GM13977 (cell line): ENCODE data around the gene CD6.

Source experiments
- DNase-seq: peaks from one replicate; pipeline ENCODE4 v3.0.0; 2012; ENCODE audit warnings: low spot score
- in situ Hi-C: fragments of 300-500 bp; cut with MboI; formaldehyde crosslinking; loops from one replicate; pipeline ENCODE4 v1.12.0; 2022; ENCODE audit warnings: low sequenced_read_pairs, low pct_unique_long_range_greater_than_20kb, mixed read lengths, inconsistent platforms; ENCODE audit not compliant: unreplicated experiment
- TF ChIP-seq, protein P1 (sequence below): IDR thresholded peaks from 2 replicates; pipeline ENCODE4 v1.5.1; 2012; ENCODE audit warnings: mild to moderate bottlenecking, control low read depth; ENCODE audit not compliant: insufficient read depth; ENCODE audit errors: extremely low read depth, missing control alignments

CD6 gene, protein sequence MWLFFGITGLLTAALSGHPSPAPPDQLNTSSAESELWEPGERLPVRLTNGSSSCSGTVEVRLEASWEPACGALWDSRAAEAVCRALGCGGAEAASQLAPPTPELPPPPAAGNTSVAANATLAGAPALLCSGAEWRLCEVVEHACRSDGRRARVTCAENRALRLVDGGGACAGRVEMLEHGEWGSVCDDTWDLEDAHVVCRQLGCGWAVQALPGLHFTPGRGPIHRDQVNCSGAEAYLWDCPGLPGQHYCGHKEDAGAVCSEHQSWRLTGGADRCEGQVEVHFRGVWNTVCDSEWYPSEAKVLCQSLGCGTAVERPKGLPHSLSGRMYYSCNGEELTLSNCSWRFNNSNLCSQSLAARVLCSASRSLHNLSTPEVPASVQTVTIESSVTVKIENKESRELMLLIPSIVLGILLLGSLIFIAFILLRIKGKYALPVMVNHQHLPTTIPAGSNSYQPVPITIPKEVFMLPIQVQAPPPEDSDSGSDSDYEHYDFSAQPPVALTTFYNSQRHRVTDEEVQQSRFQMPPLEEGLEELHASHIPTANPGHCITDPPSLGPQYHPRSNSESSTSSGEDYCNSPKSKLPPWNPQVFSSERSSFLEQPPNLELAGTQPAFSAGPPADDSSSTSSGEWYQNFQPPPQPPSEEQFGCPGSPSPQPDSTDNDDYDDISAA

DNA sequence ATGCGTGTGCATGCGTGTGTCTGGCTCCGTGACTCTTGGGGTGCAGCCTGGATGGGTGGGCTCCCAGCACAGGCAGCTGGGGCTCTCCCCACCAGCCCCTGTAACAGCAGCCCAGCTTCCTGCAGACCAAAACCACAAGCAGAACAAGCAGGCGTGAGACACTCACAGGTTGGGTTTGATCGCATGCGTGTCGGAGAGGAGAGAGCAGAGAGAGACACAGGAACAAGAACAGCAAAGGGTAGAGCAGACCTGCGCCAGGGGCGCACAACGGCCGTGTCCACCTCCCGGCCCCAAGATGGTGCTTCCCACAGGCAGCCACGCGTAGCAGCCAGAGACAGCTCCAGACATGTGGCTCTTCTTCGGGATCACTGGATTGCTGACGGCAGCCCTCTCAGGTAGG is at the start of gene CD6:
Gene CD6 (plus strand): TSS at position 161 of the 400 bp plus-strand sequence. CDS start 186 bp downstream, at position 347.
- DNase-seq: no peak
- TF ChIP-seq, protein P1, sequence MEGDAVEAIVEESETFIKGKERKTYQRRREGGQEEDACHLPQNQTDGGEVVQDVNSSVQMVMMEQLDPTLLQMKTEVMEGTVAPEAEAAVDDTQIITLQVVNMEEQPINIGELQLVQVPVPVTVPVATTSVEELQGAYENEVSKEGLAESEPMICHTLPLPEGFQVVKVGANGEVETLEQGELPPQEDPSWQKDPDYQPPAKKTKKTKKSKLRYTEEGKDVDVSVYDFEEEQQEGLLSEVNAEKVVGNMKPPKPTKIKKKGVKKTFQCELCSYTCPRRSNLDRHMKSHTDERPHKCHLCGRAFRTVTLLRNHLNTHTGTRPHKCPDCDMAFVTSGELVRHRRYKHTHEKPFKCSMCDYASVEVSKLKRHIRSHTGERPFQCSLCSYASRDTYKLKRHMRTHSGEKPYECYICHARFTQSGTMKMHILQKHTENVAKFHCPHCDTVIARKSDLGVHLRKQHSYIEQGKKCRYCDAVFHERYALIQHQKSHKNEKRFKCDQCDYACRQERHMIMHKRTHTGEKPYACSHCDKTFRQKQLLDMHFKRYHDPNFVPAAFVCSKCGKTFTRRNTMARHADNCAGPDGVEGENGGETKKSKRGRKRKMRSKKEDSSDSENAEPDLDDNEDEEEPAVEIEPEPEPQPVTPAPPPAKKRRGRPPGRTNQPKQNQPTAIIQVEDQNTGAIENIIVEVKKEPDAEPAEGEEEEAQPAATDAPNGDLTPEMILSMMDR: no peak
- in situ Hi-C loops: no loop called here

DNA sequence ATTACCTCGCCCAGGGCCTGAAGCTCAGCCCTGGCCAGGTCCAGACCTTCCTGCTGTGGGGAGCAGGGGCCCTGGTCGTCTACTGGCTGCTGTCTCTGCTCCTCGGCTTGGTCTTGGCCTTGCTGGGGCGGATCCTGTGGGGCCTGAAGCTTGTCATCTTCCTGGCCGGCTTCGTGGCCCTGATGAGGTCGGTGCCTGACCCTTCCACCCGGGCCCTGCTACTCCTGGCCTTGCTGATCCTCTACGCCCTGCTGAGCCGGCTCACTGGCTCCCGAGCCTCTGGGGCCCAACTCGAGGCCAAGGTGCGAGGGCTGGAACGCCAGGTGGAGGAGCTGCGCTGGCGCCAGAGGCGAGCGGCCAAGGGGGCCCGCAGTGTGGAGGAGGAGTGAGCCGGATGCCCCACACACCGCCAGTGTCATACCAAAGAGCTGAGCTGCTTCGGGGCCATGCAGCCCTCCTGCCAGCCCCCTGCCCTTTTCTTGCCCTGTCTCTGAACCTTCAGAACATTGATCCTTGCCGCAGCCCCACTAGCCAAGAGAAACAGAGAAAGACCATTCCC is 49.6 kb upstream of the CD6 start:
- no peak for DNase-seq
- in situ Hi-C loops: no loop called here
- TF ChIP-seq, protein P1: no peak

DNA sequence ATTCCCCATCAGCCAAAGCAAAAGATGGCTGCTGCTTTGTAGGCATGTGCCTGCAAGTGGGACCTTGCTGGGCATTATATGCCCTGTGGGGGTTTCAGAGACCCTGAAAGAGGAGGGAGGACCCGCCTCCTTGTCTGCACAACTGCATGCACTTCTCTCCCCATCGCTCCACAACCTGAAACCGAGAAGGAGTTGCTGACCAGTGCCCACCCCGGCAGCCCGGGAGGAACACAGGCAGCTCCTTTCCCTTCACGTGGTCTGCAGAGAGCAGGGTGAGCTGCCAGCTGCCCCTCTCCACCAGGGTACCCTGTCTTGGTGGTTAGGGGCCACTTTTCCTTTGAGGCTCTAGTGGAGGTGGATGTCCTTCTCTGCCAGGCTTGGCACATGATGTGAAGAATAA is 48.6 kb upstream of the CD6 start:
- DNase-seq: no peak

DNA sequence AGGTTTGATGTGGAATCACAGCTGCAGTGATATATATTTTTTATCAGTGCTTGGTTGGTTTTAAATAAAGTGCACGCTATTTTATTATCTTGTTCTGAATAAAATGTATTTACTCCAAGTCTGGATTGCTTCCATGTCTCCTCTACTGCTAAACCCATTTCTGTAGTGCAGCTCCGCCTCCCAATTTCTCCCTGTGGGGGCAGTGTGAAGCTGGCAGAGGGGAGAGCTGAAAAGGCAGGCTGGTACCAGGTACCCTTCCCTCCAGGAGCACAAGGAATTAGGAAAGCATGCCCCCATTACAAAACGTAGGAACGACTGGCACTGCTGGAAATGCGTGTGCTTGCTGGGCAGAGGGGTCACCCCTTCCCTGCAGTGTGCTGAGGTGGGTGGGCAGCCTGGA is 48.2 kb upstream of the CD6 start:
- no peak for DNase-seq
- in situ Hi-C loops: no loop called here
- TF ChIP-seq, protein P1: no peak

More for the DNA sequence above, 48.6 kb upstream of the CD6 start:
- TF ChIP-seq, protein P1: no peak
- in situ Hi-C loops: no loop called here

DNA sequence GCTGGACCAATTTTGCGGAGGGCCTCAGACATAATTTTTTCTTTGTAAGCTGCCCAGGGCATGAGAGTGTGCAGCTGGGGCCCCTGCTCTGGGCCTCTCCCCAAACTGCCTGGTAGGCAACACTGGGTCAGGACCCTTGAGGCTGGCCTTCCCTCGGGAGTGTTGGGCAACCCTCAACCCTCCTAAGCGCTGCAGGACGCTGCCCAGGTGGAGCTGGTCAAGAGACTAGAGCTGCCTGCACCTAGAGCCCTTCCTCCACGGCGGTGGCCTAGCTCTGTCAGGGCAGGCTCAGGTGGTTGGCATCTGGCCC is 47.7 kb upstream of the CD6 start:
- in situ Hi-C loops: no loop called here
- no peak for DNase-seq
- TF ChIP-seq, protein P1: no peak

DNA sequence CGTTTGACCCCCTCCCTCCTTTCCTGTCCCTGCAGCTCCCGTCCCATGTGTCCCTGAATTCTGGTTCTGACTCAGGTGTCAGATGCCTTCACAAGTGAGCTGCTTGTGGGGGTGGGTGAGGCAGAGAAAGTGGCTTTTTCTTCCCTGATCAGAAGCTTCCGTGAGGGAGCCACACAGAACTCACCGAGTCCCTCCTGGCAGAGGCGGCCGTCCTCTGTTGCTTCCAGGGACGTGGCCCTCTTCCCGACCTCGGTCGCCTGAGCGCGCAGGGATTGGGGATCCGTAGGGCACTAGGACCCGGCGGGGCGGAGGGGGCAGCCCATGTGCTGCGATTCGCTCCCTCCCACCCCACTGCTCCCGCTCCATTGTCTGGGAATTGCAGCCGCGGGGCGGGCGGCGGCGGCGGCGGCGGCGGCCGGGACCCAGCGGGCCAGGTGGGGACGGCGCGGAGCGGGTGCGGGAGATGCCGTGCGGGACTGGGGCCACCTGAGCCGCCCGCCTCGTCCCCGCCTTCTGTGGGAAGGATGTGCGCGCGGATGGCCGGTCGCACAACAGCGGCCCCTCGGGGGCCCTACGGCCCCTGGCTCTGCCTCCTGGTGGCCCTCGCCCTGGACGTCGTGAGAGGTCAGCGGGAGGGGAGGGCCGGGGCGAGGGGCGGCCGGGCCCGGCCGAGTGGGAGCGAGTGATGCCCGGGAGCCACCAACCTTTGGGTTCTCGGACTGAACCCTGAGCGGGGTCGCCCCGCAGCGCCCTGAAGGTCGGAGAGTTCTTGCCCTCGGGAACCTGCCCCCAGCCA is 47.2 kb upstream of the CD6 start, which contains the start of gene TMEM132A:
Gene TMEM132A (plus strand): TSS at position 351 of the 796 bp plus-strand sequence. CDS start 174 bp downstream, at position 525.
- in situ Hi-C loops: no loop called here
- TF ChIP-seq, protein P1: no peak
- peak; percentile 83 for DNase-seq
